ENCODE results near the gene SYPL2. TPM values are rescaled to one million over a fixed set of nuclear protein-coding genes. Genes with fewer than 3 reads are reported as not detected.

SYPL2 gene
- total and polyA plus RNA-seq, 2 donors (not counting 3 experiments of a cell fraction or from before 2014, with no cell fraction given), result not detected

DNA sequence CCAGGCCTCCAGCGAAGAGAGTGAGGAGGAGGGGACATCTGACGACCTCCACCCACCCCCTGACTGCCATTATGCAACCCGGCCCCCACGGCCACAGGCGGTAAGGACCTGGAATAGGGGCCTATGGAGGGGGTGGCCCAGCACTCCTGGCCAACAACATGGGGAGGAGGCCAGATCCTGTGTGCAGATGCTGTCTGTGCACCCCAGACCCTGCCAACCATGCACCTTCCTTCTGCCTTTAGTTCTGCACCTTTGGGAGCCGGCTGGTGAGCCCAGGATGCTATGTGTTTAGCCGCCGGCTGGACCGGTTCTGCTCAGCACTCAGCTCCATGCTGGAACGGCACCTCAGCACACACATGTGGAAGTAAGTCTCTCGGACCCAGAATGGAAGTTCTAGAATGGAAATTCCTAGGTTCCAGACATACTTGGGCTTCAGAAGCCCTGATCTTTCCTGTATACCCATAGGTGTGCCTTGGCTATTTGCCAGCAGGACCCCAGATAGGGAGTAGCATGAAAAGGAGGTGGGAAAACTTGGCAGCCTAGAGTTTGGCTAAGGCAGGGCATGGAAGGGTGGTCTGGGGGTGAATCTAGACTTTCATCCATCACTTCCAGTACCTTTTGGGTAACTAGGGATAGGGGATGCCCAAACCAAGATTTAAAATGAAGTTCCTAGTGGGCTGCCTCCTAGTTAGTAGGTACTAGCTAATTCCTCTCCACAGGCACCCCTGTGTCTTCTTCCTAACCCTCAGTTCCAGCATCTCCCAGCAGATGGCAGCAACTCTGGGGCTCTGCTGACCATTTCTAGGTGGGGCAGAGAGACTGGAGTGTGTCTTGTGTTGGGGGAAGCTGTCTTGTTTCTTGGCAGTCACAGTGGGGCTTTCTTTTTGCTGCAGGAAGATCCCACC lies 23.9 kb downstream of the SYPL2 start:
- ChIA-PET POLR2A (interaction anchor here (0.6 to 1.5 kb wide), 2 partner anchors 42 to 525 kb away, joined by 4 to 5 read pairs; no protein-coding TSS in a partner anchor), CTCF (interaction anchor here (0.5 to 23.0 kb wide), 26 partner anchors 9 to 879 kb away, joined by 3 to 955 read pairs (median 4); partner anchors contain the start of genes AHCYL1, AMIGO1, GPR61 and PSRC1)
- Histone ChIP-seq H3K4me2 (ENCODE audit: insufficient read depth, low read length) (no peak overlapping the region), H3K4me3 (replicated peaks in 1 of 3; ENCODE audit: insufficient read depth in 1 of 3, low read depth in 1 of 3, low read length in 3 of 3) (no peak overlapping the region), H2AFZ (ENCODE audit: low read depth, low read length) (no peak overlapping the region), H3K9ac (replicated peaks; ENCODE audit: extremely low read depth, insufficient read depth, low read length) (no peak overlapping the region), H3K27ac (ENCODE audit: insufficient read depth, low read depth, low read length) (no peak overlapping the region), H3K79me2 (ENCODE audit: control insufficient read depth, insufficient read depth, low read length) (no peaks in the 10 kb centered on the region), H3K27me3 (ENCODE audit: control insufficient read depth in 2 of 2, insufficient read depth in 2 of 2, low read length in 2 of 2) (no peaks in the 10 kb centered on the region), H4K20me1 (replicated peaks; ENCODE audit: control insufficient read depth, extremely low read depth, insufficient read depth, low read length) (no peaks in the 10 kb centered on the region), H3K4me1 (ENCODE audit: control insufficient read depth, extremely low read depth, insufficient read depth, low read length) (peaks cover 15% of the 10 kb centered on the region), H3K9me1 (replicated peaks; ENCODE audit: control insufficient read depth, extremely low read depth, insufficient read depth, low read length) (no peaks in the 10 kb centered on the region), H3K9me3 (replicated peaks; ENCODE audit: control insufficient read depth, insufficient read depth, low read length) (no peaks in the 10 kb centered on the region), H3K36me3 (ENCODE audit: control insufficient read depth in 2 of 2, extremely low read depth in 1 of 2, insufficient read depth in 2 of 2, low read length in 2 of 2) (peaks cover 2% of the 10 kb centered on the region in 2 experiments)
- TF ChIP-seq CTCF (IDR thresholded peaks at IDR 0.05; ENCODE audit: extremely low read depth in 1 of 2, insufficient read depth in 1 of 2, low read depth in 1 of 2, low read length in 2 of 2) (peak; percentile 81 to 85), POLR2AphosphoS5 (IDR thresholded peaks at IDR 0.05; ENCODE audit: insufficient read depth, low read depth, low read length) (no peak)
- DNase-seq (ENCODE audit: low read depth, low spot score), result peak; percentile 57
- peak; percentile 91 for FAIRE-seq
- dilution Hi-C loops (cut with MboI; ENCODE audit: extremely low pct_ligation_motif_present, low sequenced_read_pairs) (no loop called here), intact Hi-C loops (cut with micrococcal nuclease) (loop anchor here (2.0 kb wide), 1 partner anchor 43 kb away; no protein-coding TSS in a partner anchor)
- BruUV-seq (replicated peaks), result no TSS peak

- Histone ChIP-seq H3K4me3 (replicated peaks in 1 of 3; ENCODE audit: insufficient read depth in 1 of 3, low read depth in 1 of 3, low read length in 3 of 3) (no peak overlapping the region), H3K9ac (replicated peaks; ENCODE audit: extremely low read depth, insufficient read depth, low read length) (no peak overlapping the region), H3K9me1 (replicated peaks; ENCODE audit: control insufficient read depth, extremely low read depth, insufficient read depth, low read length) (no peaks in the 10 kb centered on the region), H2AFZ (ENCODE audit: low read depth, low read length) (no peak overlapping the region), H3K4me1 (ENCODE audit: control insufficient read depth, extremely low read depth, insufficient read depth, low read length) (peaks cover 15% of the 10 kb centered on the region), H3K36me3 (ENCODE audit: control insufficient read depth in 2 of 2, extremely low read depth in 1 of 2, insufficient read depth in 2 of 2, low read length in 2 of 2) (peaks cover 2 to 5% of the 10 kb centered on the region in 2 experiments), H3K27ac (ENCODE audit: insufficient read depth, low read depth, low read length) (no peak overlapping the region), H3K27me3 (ENCODE audit: control insufficient read depth in 2 of 2, insufficient read depth in 2 of 2, low read length in 2 of 2) (no peaks in the 10 kb centered on the region), H4K20me1 (replicated peaks; ENCODE audit: control insufficient read depth, extremely low read depth, insufficient read depth, low read length) (no peaks in the 10 kb centered on the region), H3K4me2 (ENCODE audit: insufficient read depth, low read length) (no peak overlapping the region), H3K9me3 (replicated peaks; ENCODE audit: control insufficient read depth, insufficient read depth, low read length) (no peaks in the 10 kb centered on the region), H3K79me2 (ENCODE audit: control insufficient read depth, insufficient read depth, low read length) (no peaks in the 10 kb centered on the region)
- CTCF ChIA-PET, result interaction anchor here (0.5 to 23.0 kb wide), 20 partner anchors 9 to 878 kb away, joined by 3 to 955 read pairs (median 4); partner anchors contain the start of genes AHCYL1, AMIGO1, GPR61 and PSRC1
- TF ChIP-seq, protein P1, sequence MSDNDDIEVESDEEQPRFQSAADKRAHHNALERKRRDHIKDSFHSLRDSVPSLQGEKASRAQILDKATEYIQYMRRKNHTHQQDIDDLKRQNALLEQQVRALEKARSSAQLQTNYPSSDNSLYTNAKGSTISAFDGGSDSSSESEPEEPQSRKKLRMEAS (IDR thresholded peaks at IDR 0.05; ENCODE audit: insufficient read depth, insufficient read length), result no peak
- TF ChIP-seq MYC (IDR thresholded peaks at IDR 0.05; ENCODE audit: low read depth, low read length) (no peak), CTCF (IDR thresholded peaks at IDR 0.05; ENCODE audit: extremely low read depth in 1 of 2, insufficient read depth in 1 of 2, low read depth in 1 of 2, low read length in 2 of 2) (no peak)
- intact Hi-C loops (cut with micrococcal nuclease), result loop anchor here (2.0 kb wide), 1 partner anchor 42 kb away; no protein-coding TSS in a partner anchor
- dilution Hi-C loops (cut with MboI; ENCODE audit: extremely low pct_ligation_motif_present, low sequenced_read_pairs), result no loop called here
- no TSS peak for BruUV-seq (replicated peaks)
- no peak for DNase-seq (ENCODE audit: low read depth, low spot score)
- POLR2A ChIA-PET, result interaction anchor here (1.5 kb wide), 1 partner anchor 42 kb away, joined by 4 read pairs; no protein-coding TSS in a partner anchor
- no peak for FAIRE-seq
These were observed 24.6 kb downstream of the SYPL2 start for GRCh38 chr1:109490934-109491302.
